ENCODE results near the gene DNTT. TPM values are rescaled to one million over a fixed set of nuclear protein-coding genes. Genes with fewer than 3 reads are reported as not detected.

Gene DNTT
- total and polyA plus RNA-seq, 2 of the 13 experiments (the other 11 are each of a cell fraction or from before 2014, with no cell fraction given): not detected

- H3K36me3 ChIP-seq (replicated peaks in 1 of 2; ENCODE audit: control insufficient read depth in 1 of 2, insufficient read depth in 2 of 2, low read length in 2 of 2): no peaks in the 10 kb centered on the region
- CTCF ChIA-PET (ENCODE audit: low intra/inter-chr PET ratio, low total read pairs): no interaction called here
- in situ Hi-C loops (cut with HindIII; ENCODE audit: extremely low pct_ligation_motif_present, low pct_unique_long_range_greater_than_20kb): no loop called here
- DNase-seq (ENCODE audit: low spot score) (no peak), ATAC-seq (no peak), FAIRE-seq (no peak)
- no peaks in the 10 kb centered on the region for H4K20me1 ChIP-seq (ENCODE audit: insufficient read depth, low read length)
- BruUV-seq (replicated peaks): no TSS peak
- WGBS (ENCODE audit: low lambda C conversion rate): 31% methylated on average over 8 of the region's 8 CpGs
- no peaks in the 10 kb centered on the region for H3K9me3 ChIP-seq (ENCODE audit: low read length)
- no peak overlapping the region for H3K4me2 ChIP-seq (ENCODE audit: low read depth, low read length)
- H3K79me2 ChIP-seq (ENCODE audit: insufficient read depth, low read length): no peaks in the 10 kb centered on the region
- no peak overlapping the region for H2AFZ ChIP-seq (ENCODE audit: low read length)
- POLR2A ChIA-PET: no interaction called here
- no peaks in the 10 kb centered on the region for H3K4me1 ChIP-seq (ENCODE audit: insufficient read depth, low read length)
- no peak overlapping the region for H3K27ac ChIP-seq (ENCODE audit: extremely low read length, insufficient read depth, low read length)
- H3K4me3 ChIP-seq (replicated peaks in 1 of 3; ENCODE audit: insufficient read depth in 1 of 3, low read depth in 2 of 3, low read length in 3 of 3): no peak overlapping the region
- intact Hi-C loops (cut with micrococcal nuclease; ENCODE audit: unreplicated experiment): no loop called here
- no peak overlapping the region for H3K9ac ChIP-seq (ENCODE audit: insufficient read depth, low read depth, low read length)
- H3K27me3 ChIP-seq (ENCODE audit: control insufficient read depth in 1 of 2, insufficient read depth in 2 of 2, low read length in 2 of 2): 0 out of 5 replicates have a peak, but pooled peaks cover 1 to 3% of the 10 kb centered on the region in 2 experiments
- TF ChIP-seq GABPB1 (CRISPR knock-in tag; IDR thresholded peaks at IDR 0.05) (no peak), HNRNPH1 (optimal IDR thresholded peaks at IDR 0.05; ENCODE audit: low read depth, low read length) (no peak), MAF1 (CRISPR knock-in tag; IDR thresholded peaks at IDR 0.05; ENCODE audit: borderline replicate concordance) (no peak), CENPBD1 (CRISPR knock-in tag; IDR thresholded peaks at IDR 0.05; ENCODE audit: borderline replicate concordance, low read depth) (no peak), GABPA (IDR thresholded peaks at IDR 0.05; ENCODE audit: low read depth, low read length) (no peak), GABPA (CRISPR knock-in tag; IDR thresholded peaks at IDR 0.05; ENCODE audit: low read depth) (no peak), DRAP1 (CRISPR knock-in tag; IDR thresholded peaks at IDR 0.05) (no peak), ZNF737 (CRISPR knock-in tag; IDR thresholded peaks at IDR 0.05; ENCODE audit: borderline replicate concordance) (no peak), ZNF609 (CRISPR knock-in tag; IDR thresholded peaks at IDR 0.05; ENCODE audit: borderline replicate concordance) (no peak), ZNF282 (IDR thresholded peaks at IDR 0.05; ENCODE audit: partially characterized antibody) (no peak), ZNF205 (CRISPR knock-in tag; IDR thresholded peaks at IDR 0.05) (no peak), CHCHD3 (CRISPR knock-in tag; IDR thresholded peaks at IDR 0.05) (no peak), REST (IDR thresholded peaks at IDR 0.05; ENCODE audit: borderline replicate concordance in 1 of 2, low read depth in 1 of 2, low read length in 2 of 2) (no peak), ZNF256 (CRISPR knock-in tag; conservative IDR thresholded peaks at IDR 0.05) (no peak), HHEX (CRISPR knock-in tag; IDR thresholded peaks at IDR 0.05) (no peak)
Measured at GRCh38 chr10:96272316-96273280, 31.6 kb upstream of the DNTT start.
